Loucy (cell line): ENCODE measurements around the gene CKAP4.

Experiments
- EZH2phosphoT487 ChIP-seq: fragments of 200-600 bp; IDR thresholded peaks from 2 replicates; pipeline ENCODE4 v1.6.1; 2018; ENCODE audit warnings: antibody characterized with exemption, mild to moderate bottlenecking, moderate library complexity, borderline replicate concordance
- TF ChIP-seq, protein P1 (sequence below): fragments of 200-600 bp; sonication (generic); conservative IDR thresholded peaks from 2 replicates; pipeline ENCODE4 v1.5.1; 2014; ENCODE audit warnings: mild to moderate bottlenecking, antibody characterized with exemption, low read length

- TF ChIP-seq, protein P1, sequence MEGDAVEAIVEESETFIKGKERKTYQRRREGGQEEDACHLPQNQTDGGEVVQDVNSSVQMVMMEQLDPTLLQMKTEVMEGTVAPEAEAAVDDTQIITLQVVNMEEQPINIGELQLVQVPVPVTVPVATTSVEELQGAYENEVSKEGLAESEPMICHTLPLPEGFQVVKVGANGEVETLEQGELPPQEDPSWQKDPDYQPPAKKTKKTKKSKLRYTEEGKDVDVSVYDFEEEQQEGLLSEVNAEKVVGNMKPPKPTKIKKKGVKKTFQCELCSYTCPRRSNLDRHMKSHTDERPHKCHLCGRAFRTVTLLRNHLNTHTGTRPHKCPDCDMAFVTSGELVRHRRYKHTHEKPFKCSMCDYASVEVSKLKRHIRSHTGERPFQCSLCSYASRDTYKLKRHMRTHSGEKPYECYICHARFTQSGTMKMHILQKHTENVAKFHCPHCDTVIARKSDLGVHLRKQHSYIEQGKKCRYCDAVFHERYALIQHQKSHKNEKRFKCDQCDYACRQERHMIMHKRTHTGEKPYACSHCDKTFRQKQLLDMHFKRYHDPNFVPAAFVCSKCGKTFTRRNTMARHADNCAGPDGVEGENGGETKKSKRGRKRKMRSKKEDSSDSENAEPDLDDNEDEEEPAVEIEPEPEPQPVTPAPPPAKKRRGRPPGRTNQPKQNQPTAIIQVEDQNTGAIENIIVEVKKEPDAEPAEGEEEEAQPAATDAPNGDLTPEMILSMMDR = no peak
- TF ChIP-seq EZH2phosphoT487 = no peak
These were observed 40.8 kb upstream of the CKAP4 start for GRCh38 chr12:106288494-106289195.
